Mesenchymal stem cell (in vitro differentiated cells and primary cell): ENCODE measurements around the gene APPBP2.

ENCODE experiments used
- DNase-seq: peaks from one replicate; pipeline ENCODE4 v3.0.0-alpha.2; 2013
- H2AFZ ChIP-seq: one replicate; pipeline ENCODE4 v1.6.1; 2013; ENCODE audit warnings: low read depth, mild to moderate bottlenecking, control low read depth, inconsistent platforms, low read length, moderate library complexity
- H2AK5ac ChIP-seq: 2 replicates; pipeline ENCODE4 v1.6.1; 2013; ENCODE audit warnings: low read length, moderate library complexity, mild to moderate bottlenecking, inconsistent platforms; ENCODE audit not compliant: severe bottlenecking
- H2BK120ac ChIP-seq: one replicate; pipeline ENCODE4 v1.6.1; 2013; ENCODE audit warnings: low read depth, mild to moderate bottlenecking, inconsistent platforms, low read length, moderate library complexity
- H2BK12ac ChIP-seq, 2 experiments: one replicate each; pipeline ENCODE4 v1.6.1; 2013; ENCODE audit warnings: inconsistent platforms in 2 of 2, low read length in 2 of 2, mild to moderate bottlenecking in 2 of 2, moderate library complexity in 2 of 2, control low read depth in 1 of 2
- H2BK15ac ChIP-seq: one replicate; pipeline ENCODE4 v1.6.1; 2013; ENCODE audit warnings: mild to moderate bottlenecking, low read depth, inconsistent platforms; ENCODE audit not compliant: poor library complexity, severe bottlenecking
- H2BK5ac ChIP-seq: 2 replicates; pipeline ENCODE4 v1.6.1; 2013; ENCODE audit warnings: low read depth, mild to moderate bottlenecking, low read length, control low read depth, inconsistent platforms; ENCODE audit not compliant: poor library complexity, severe bottlenecking
- H3K14ac ChIP-seq, 2 experiments: one replicate each; pipeline ENCODE4 v1.6.1; 2013; ENCODE audit warnings: inconsistent platforms in 2 of 2, low read length in 2 of 2, control low read depth in 1 of 2, mild to moderate bottlenecking in 1 of 2, moderate library complexity in 1 of 2
- H3K18ac ChIP-seq, 2 experiments: one replicate each; pipeline ENCODE4 v1.6.1; 2013; ENCODE audit warnings: inconsistent platforms in 2 of 2, low read length in 2 of 2, control low read depth in 1 of 2, low read depth in 1 of 2, mild to moderate bottlenecking in 1 of 2
- H3K23ac ChIP-seq, 2 experiments: one replicate each; pipeline ENCODE4 v1.6.1; 2013; ENCODE audit warnings: inconsistent platforms in 2 of 2, low read length in 2 of 2, mild to moderate bottlenecking in 2 of 2, moderate library complexity in 2 of 2, control low read depth in 1 of 2
- H3K27ac ChIP-seq: 2 replicates; pipeline ENCODE4 v1.5.1; 2013; ENCODE audit warnings: mild to moderate bottlenecking, moderate library complexity, low read length, control low read depth, inconsistent platforms; ENCODE audit not compliant: poor library complexity, severe bottlenecking
- H3K27me3 ChIP-seq, 2 experiments: 2 replicates each; pipeline versions ENCODE4 v1.6.1 to v1.7.0; 2013; ENCODE audit warnings: low read length in 2 of 2, mild to moderate bottlenecking in 2 of 2, moderate library complexity in 2 of 2, control low read depth in 1 of 2, inconsistent platforms in 1 of 2; ENCODE audit not compliant: control insufficient read depth in 1 of 2, insufficient read depth in 1 of 2
- H3K36me3 ChIP-seq, 2 experiments: 2 replicates each; pipeline versions ENCODE4 v1.6.1 to v1.7.0; 2013; ENCODE audit warnings: low read length in 2 of 2, control low read depth in 1 of 2, inconsistent platforms in 1 of 2, low read depth in 1 of 2, mild to moderate bottlenecking in 1 of 2; ENCODE audit not compliant: insufficient read depth in 2 of 2, control insufficient read depth in 1 of 2
- H3K4ac ChIP-seq, 2 experiments: one replicate each; pipeline ENCODE4 v1.6.1; 2013; ENCODE audit warnings: inconsistent platforms in 2 of 2, low read length in 2 of 2, mild to moderate bottlenecking in 2 of 2, moderate library complexity in 2 of 2, control low read depth in 1 of 2, low read depth in 1 of 2
- H3K4me1 ChIP-seq: 2 replicates; pipeline ENCODE4 v1.6.1; 2013; ENCODE audit warnings: low read depth, low read length, control low read depth; ENCODE audit not compliant: control insufficient read depth, insufficient read depth
- H3K4me2 ChIP-seq: 2 replicates; pipeline ENCODE4 v1.6.1; 2013; ENCODE audit warnings: low read length, mild to moderate bottlenecking, inconsistent platforms; ENCODE audit not compliant: poor library complexity, severe bottlenecking
- H3K4me3 ChIP-seq, 2 experiments: 2 replicates each; pipeline versions ENCODE4 v1.5.1 to v1.7.0; 2013; ENCODE audit warnings: low read length in 2 of 2, mild to moderate bottlenecking in 2 of 2, control low read depth in 1 of 2, low read depth in 1 of 2; ENCODE audit not compliant: insufficient read depth in 1 of 2
- H3K79me1 ChIP-seq: replicated peaks from 2 replicates; pipeline ENCODE4 v1.6.1; 2013; ENCODE audit warnings: mild to moderate bottlenecking, control low read depth, low read length, inconsistent platforms; ENCODE audit not compliant: poor library complexity, severe bottlenecking
- H3K9ac ChIP-seq: 2 replicates; pipeline ENCODE4 v1.7.0; 2013; ENCODE audit warnings: mild to moderate bottlenecking, low read length, moderate library complexity
- H3K9me3 ChIP-seq: 2 replicates; pipeline ENCODE4 v1.7.0; 2013; ENCODE audit warnings: mild to moderate bottlenecking, low read length; ENCODE audit not compliant: control insufficient read depth
- H4K8ac ChIP-seq: one replicate; pipeline ENCODE4 v1.6.1; 2013; ENCODE audit warnings: inconsistent platforms, mild to moderate bottlenecking, low read length, moderate library complexity
- H4K91ac ChIP-seq: one replicate; pipeline ENCODE4 v1.6.1; 2013; ENCODE audit warnings: mild to moderate bottlenecking, low read length, inconsistent platforms
- WGBS: methylation state at CpG from one replicate; pipeline ENCODE4 v1.1.7; 2013; ENCODE audit warnings: mixed read lengths; 5-methylcytosine and 5-hydroxymethylcytosine counted together

The APPBP2 gene

GRCh38 chr17:60514500-60514899 lies 11.5 kb downstream of the APPBP2 start:
- no peak for DNase-seq
- 57% methylated on average over 1 of the region's 1 CpG for whole genome bisulfite sequencing

GRCh38 chr17:60514053-60514452 lies 12.0 kb downstream of the APPBP2 start:
- peaks cover 25 to 54% of the 10 kb centered on the region in 2 experiments for H3K36me3 ChIP-seq
- H2AFZ ChIP-seq = no peak overlapping the region
- H3K9me3 ChIP-seq = no peaks in the 10 kb centered on the region
- H3K4me3 ChIP-seq = no peak overlapping the region
- no peak overlapping the region for H4K8ac ChIP-seq
- WGBS = 95% methylated on average over 2 of the region's 3 CpGs
- H2BK15ac ChIP-seq = no peak overlapping the region
- H2BK120ac ChIP-seq = no peak overlapping the region
- no peak overlapping the region for H3K4ac ChIP-seq
- H4K91ac ChIP-seq = no peak overlapping the region
- H3K79me1 ChIP-seq = no peaks in the 10 kb centered on the region
- no peak overlapping the region for H2BK12ac ChIP-seq
- H3K23ac ChIP-seq = no peak overlapping the region
- H2AK5ac ChIP-seq = no peak overlapping the region
- no peaks in the 10 kb centered on the region for H3K27me3 ChIP-seq
- H3K14ac ChIP-seq = no peak overlapping the region
- no peak overlapping the region for H3K4me2 ChIP-seq
- no peak overlapping the region for H3K18ac ChIP-seq
- peaks cover 11% of the 10 kb centered on the region for H3K4me1 ChIP-seq
- no peak overlapping the region for H3K9ac ChIP-seq
- DNase-seq = no peak
- H2BK5ac ChIP-seq = no peak overlapping the region
- H3K27ac ChIP-seq = no peak overlapping the region

More at GRCh38 chr17:60514500-60514899, 11.5 kb downstream of the APPBP2 start:
- Histone ChIP-seq H2AK5ac (no peak overlapping the region), H2BK12ac (no peak overlapping the region), H3K9ac (no peak overlapping the region), H3K23ac (no peak overlapping the region), H2BK120ac (no peak overlapping the region), H3K14ac (no peak overlapping the region), H2AFZ (no peak overlapping the region), H3K79me1 (no peaks in the 10 kb centered on the region), H3K36me3 (peaks cover 29 to 59% of the 10 kb centered on the region in 2 experiments), H3K4me3 (no peak overlapping the region), H3K18ac (no peak overlapping the region), H3K4me1 (peaks cover 11% of the 10 kb centered on the region), H4K91ac (no peak overlapping the region), H3K27ac (no peak overlapping the region), H3K9me3 (no peaks in the 10 kb centered on the region), H3K27me3 (no peaks in the 10 kb centered on the region), H2BK5ac (no peak overlapping the region), H4K8ac (no peak overlapping the region), H2BK15ac (no peak overlapping the region), H3K4ac (no peak overlapping the region), H3K4me2 (no peak overlapping the region)

- no peak for DNase-seq
- H3K9me3 ChIP-seq = no peaks in the 10 kb centered on the region
- H3K27me3 ChIP-seq = no peaks in the 10 kb centered on the region
- H2BK5ac ChIP-seq = no peak overlapping the region
- no peak overlapping the region for H2BK15ac ChIP-seq
- H3K4me2 ChIP-seq = no peak overlapping the region
- peaks cover 16 to 51% of the 10 kb centered on the region in 2 experiments for H3K36me3 ChIP-seq
- H3K14ac ChIP-seq = no peak overlapping the region
- no peak overlapping the region for H3K4ac ChIP-seq
- H2BK12ac ChIP-seq = no peak overlapping the region
- H4K8ac ChIP-seq = peak overlapping the region; percentile 50
- no peaks in the 10 kb centered on the region for H3K79me1 ChIP-seq
- H2BK120ac ChIP-seq = no peak overlapping the region
- H3K9ac ChIP-seq = no peak overlapping the region
- H3K4me1 ChIP-seq = peaks cover 8% of the 10 kb centered on the region
- no peak overlapping the region for H2AFZ ChIP-seq
- H3K23ac ChIP-seq = no peak overlapping the region
- H3K27ac ChIP-seq = no peak overlapping the region
- 98% methylated on average over 8 of the region's 11 CpGs for WGBS
- no peak overlapping the region for H3K4me3 ChIP-seq
- H4K91ac ChIP-seq = no peak overlapping the region
- H2AK5ac ChIP-seq = no peak overlapping the region
- H3K18ac ChIP-seq = no peak overlapping the region
These were observed 13.0 kb downstream of the APPBP2 start for GRCh38 chr17:60513014-60513413.

GRCh38 chr17:60510723-60511122 lies 15.3 kb downstream of the APPBP2 start:
- no peak overlapping the region for H3K14ac ChIP-seq
- H3K4me1 ChIP-seq = peaks cover 16% of the 10 kb centered on the region
- H2BK120ac ChIP-seq = no peak overlapping the region
- peaks cover 16 to 35% of the 10 kb centered on the region in 2 experiments for H3K36me3 ChIP-seq
- no peak overlapping the region for H3K18ac ChIP-seq
- H3K79me1 ChIP-seq = no peaks in the 10 kb centered on the region
- no peak overlapping the region for H3K27ac ChIP-seq
- no peak overlapping the region for H3K23ac ChIP-seq
- H2AK5ac ChIP-seq = no peak overlapping the region
- H3K4me2 ChIP-seq = no peak overlapping the region
- H3K4me3 ChIP-seq = no peak overlapping the region
- no peak overlapping the region for H2BK15ac ChIP-seq
- H3K9me3 ChIP-seq = no peaks in the 10 kb centered on the region
- H3K4ac ChIP-seq = no peak overlapping the region
- no peak overlapping the region for H4K8ac ChIP-seq
- no peak overlapping the region for H2BK5ac ChIP-seq
- no peaks in the 10 kb centered on the region for H3K27me3 ChIP-seq
- no peak overlapping the region for H4K91ac ChIP-seq
- no peak overlapping the region for H2AFZ ChIP-seq
- no peak overlapping the region for H2BK12ac ChIP-seq
- no peak overlapping the region for H3K9ac ChIP-seq
- no peak for DNase-seq
